OCI-LY1 (cell line): Measurements from ENCODE around the gene RHBDL1.

Source experiments
- EZH2 ChIP-seq: fragments of 200-600 bp; sonication (generic), shearing (Covaris generic); IDR thresholded peaks from 2 replicates; pipeline ENCODE4 v1.8.0; 2017; ENCODE audit warnings: borderline replicate concordance, mixed run types, mild to moderate bottlenecking, antibody characterized with exemption, low read length, moderate library complexity, mixed read lengths
- TF ChIP-seq, protein P1 (sequence below): fragments of 200-600 bp; sonication (generic), shearing (Covaris generic); IDR thresholded peaks from 2 replicates; pipeline ENCODE4 v1.5.1; 2017; ENCODE audit warnings: mild to moderate bottlenecking, antibody characterized with exemption, low read length, moderate library complexity, mixed read lengths

DNA sequence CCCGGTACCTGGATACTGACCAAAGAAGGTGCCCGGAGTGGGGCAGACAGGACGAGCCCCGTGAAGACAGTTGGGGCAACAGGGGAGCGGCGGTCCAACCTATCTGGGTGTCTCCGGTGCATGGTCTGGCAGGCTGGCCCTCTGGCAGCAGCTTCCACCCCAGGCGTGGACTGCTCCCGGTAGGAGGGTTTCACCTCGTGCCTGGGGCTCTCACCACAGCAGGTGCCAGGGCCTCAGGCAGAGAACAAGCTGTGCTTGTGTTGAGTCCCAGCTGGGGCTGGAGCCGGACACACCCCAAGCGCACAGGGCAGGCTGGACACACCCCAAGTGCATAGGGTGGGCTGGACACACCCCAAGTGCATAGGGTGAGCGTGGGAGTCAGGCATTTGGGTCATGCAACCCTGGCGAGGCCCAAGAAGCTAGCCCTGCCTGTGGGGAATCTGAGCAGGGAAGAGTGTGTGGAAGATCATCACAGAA lies 31.6 kb downstream of the RHBDL1 start:
- TF ChIP-seq, protein P1, sequence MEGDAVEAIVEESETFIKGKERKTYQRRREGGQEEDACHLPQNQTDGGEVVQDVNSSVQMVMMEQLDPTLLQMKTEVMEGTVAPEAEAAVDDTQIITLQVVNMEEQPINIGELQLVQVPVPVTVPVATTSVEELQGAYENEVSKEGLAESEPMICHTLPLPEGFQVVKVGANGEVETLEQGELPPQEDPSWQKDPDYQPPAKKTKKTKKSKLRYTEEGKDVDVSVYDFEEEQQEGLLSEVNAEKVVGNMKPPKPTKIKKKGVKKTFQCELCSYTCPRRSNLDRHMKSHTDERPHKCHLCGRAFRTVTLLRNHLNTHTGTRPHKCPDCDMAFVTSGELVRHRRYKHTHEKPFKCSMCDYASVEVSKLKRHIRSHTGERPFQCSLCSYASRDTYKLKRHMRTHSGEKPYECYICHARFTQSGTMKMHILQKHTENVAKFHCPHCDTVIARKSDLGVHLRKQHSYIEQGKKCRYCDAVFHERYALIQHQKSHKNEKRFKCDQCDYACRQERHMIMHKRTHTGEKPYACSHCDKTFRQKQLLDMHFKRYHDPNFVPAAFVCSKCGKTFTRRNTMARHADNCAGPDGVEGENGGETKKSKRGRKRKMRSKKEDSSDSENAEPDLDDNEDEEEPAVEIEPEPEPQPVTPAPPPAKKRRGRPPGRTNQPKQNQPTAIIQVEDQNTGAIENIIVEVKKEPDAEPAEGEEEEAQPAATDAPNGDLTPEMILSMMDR = no peak
- TF ChIP-seq EZH2 = no peak
